Lower leg skin (tissue), 3 donors: ENCODE data around the gene HMGCS2.

ENCODE experiments used
- POLR2A ChIP-seq, 2 donors: fragments of 450-650 bp; IDR thresholded peaks; one replicate each; pipeline ENCODE4 v1.6.1; 2016 to 2017; ENCODE audit warnings: antibody characterized with exemption in 2 of 2, mild to moderate bottlenecking in 1 of 2, moderate library complexity in 1 of 2
- TF ChIP-seq, protein P1 (sequence below), 3 donors: fragments of 450-650 bp; IDR thresholded peaks; one replicate each; pipeline ENCODE4 v1.5.1; 2016; ENCODE audit warnings: antibody characterized with exemption in 3 of 3, mild to moderate bottlenecking in 3 of 3, moderate library complexity in 2 of 3

DNA sequence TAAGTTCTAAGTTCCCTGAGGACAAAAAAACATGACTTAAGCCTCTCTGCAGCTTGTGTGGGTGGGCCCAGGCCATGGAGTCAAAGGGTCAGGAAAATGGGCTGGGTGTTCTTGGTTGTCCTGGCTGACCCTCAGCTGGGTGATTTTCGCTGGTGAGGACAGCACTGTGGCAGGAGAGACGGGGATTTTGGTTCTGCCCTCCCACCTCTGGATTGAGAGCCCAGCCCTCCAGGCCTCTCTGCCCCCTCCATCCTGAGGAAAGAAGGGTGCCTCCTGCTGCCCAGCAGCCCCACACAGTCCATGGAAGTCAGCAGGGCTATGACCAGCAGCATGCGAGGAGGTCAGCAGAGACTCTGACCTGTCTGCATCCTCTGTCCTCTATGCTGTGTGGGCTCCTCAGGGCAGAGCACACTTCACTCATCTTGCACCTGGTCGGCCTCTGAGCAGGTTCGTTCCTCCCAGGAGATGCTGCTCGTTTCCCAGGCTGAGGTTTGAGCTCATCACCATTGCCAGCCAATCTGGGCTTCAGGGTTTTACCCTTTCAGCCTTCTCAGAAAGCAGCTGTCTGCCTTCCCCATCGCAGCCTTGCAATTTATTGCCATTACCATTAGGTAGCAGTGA, 30.5 kb downstream of the HMGCS2 start:
- TF ChIP-seq, protein P1, sequence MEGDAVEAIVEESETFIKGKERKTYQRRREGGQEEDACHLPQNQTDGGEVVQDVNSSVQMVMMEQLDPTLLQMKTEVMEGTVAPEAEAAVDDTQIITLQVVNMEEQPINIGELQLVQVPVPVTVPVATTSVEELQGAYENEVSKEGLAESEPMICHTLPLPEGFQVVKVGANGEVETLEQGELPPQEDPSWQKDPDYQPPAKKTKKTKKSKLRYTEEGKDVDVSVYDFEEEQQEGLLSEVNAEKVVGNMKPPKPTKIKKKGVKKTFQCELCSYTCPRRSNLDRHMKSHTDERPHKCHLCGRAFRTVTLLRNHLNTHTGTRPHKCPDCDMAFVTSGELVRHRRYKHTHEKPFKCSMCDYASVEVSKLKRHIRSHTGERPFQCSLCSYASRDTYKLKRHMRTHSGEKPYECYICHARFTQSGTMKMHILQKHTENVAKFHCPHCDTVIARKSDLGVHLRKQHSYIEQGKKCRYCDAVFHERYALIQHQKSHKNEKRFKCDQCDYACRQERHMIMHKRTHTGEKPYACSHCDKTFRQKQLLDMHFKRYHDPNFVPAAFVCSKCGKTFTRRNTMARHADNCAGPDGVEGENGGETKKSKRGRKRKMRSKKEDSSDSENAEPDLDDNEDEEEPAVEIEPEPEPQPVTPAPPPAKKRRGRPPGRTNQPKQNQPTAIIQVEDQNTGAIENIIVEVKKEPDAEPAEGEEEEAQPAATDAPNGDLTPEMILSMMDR (IDR thresholded peaks at IDR 0.05), result no peak
- TF ChIP-seq POLR2A (IDR thresholded peaks at IDR 0.05), result no peak
